ENCODE results near the gene LYSMD1.

DNA sequence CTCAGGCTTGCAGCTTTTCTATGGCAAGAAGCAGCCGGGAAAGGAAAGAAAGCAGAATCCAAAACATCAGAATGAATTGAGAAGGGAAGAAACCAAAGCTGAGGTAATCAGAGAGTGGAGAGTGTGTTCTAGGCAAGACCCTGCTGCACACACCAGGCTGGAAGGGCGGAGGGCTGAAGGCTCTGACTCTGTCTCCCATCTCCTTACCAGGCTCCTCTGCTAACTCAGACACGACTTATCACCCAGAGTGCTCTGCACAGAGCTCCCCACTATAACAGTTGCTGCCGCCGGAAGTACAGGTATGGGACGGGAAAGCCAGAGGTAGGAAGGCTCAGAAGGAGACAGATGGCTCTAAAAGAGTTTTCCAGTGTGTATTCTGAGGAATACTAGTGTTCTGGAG, 1.4 kb upstream of the LYSMD1 start:
- TF ChIP-seq, protein P1, sequence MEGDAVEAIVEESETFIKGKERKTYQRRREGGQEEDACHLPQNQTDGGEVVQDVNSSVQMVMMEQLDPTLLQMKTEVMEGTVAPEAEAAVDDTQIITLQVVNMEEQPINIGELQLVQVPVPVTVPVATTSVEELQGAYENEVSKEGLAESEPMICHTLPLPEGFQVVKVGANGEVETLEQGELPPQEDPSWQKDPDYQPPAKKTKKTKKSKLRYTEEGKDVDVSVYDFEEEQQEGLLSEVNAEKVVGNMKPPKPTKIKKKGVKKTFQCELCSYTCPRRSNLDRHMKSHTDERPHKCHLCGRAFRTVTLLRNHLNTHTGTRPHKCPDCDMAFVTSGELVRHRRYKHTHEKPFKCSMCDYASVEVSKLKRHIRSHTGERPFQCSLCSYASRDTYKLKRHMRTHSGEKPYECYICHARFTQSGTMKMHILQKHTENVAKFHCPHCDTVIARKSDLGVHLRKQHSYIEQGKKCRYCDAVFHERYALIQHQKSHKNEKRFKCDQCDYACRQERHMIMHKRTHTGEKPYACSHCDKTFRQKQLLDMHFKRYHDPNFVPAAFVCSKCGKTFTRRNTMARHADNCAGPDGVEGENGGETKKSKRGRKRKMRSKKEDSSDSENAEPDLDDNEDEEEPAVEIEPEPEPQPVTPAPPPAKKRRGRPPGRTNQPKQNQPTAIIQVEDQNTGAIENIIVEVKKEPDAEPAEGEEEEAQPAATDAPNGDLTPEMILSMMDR (conservative IDR thresholded peaks at IDR 0.05; ENCODE audit: low read depth, low read length): no peak
- TF ChIP-seq EZH2 (IDR thresholded peaks at IDR 0.05; ENCODE audit: low read length, unreplicated experiment) (no peak), EZH2phosphoT487 (IDR thresholded peaks at IDR 0.05; ENCODE audit: borderline replicate concordance, low read length) (no peak)
